ENCODE data around the gene GRIA1.

The GRIA1 gene

DNA sequence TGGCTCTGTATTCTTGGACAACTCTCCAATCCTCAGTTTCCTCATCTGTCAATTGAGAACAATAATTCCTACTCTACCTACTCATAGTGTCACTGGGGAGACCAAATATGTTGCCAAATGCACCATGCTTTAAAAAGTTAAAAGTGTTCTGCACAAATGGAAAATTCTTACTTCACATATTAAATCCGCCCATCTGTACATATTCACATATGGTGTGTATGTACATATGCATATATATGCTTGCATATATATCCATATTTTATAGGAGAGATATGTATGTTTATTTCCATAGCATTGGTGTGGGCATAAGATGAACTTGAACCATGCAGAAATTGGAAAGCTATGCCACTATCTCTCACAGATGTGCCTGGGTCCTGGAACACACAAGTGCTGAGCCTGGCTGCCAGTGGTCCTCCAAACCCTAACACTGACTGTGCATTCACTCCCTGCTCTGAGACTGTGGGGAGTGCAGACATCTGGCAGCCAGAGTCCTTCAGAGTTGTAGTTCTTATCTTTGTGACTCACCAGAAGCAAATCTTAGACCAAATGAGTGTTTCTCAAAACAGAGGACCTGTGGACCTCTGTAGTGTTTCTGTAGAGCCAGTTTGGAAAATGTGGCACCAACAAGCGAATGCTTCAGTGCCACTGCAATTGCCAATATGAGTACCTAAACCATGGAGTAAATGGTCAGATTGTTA is 168.7 kb downstream of the GRIA1 start:
- DNase-seq (ENCODE audit: low read depth): no peak

DNA sequence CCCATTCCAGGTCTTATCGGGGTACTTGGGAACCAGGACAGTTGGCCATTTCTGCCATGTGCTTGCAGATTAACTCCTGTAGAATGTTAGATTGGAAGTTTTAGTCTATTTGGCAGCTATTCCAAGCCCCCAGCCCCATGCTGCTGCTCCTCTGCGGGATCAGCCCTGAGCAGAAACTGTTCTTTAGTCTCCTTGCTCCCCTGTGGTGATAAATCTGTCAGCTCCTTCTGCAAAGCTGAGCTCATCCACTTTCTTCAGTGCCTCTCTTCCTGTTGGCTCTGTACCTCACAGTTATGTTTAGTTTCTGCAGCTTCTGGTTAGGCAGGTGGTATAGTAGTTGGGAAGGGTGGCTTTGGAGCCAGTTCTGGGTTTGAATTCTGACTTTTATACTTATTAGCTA is 170.4 kb downstream of the GRIA1 start:
- DNase-seq (ENCODE audit: low read depth): no peak

DNA sequence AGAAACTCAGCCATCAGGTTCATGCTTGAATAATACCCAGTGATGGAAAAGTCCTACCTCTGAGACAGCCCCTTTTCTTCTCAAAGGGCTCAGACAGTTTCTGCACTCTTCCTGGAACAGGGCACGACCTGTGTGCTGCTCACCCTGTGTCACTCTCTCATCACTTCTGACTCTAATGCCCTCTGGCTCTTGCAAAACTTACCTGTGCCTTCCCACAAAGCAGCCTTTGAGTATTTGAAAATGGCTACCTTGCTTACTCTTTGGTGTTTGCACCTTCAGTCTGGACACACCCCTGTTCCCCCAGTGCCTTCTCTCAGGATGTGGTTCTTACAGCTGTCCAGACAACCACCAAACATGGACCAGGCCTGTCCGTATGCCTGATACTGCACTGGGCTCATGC is 171.4 kb downstream of the GRIA1 start:
- no peak for DNase-seq (ENCODE audit: low read depth)

- no peak for DNase-seq (ENCODE audit: low read depth)
Observed at GRCh38 chr5:153670101-153670500, 179.6 kb downstream of the GRIA1 start.

DNA sequence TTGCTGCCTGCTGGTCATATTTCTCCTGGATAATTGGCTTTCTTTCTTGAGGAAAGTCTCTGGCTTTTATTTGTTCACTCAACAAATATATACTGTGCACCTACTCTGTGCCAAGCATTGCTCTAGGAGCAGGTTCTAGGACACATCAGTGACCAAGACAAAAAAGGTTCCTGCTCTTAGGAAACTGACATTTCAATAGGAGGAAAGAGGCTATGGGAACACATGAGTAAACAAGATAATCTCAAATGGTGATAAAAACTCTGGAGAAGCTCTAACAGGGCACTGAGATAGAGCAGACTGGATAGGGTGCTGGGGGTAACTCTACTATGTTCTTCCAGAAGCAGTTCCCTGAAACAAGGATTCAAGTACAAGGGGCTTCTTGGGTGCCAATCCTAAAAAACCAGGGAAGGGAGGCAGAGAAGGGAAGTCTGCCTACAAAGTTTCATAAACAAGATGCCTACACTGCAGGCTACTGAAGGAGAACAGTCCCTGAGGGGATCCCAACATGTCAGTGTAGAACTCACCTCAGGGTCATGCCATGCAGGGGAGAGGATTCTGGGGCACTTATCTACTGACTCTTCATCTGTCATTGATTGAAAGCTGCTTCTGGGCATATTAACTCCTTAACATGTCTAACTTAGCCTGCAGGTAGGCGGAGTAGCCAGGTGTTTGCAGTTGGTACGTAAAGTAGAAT is 181.3 kb downstream of the GRIA1 start:
- no peak for DNase-seq (ENCODE audit: low read depth)

GRCh38 chr5:153672347-153673090 is 182.0 kb downstream of the GRIA1 start:
- no peak for DNase-seq (ENCODE audit: low read depth)

- no peak for DNase-seq (ENCODE audit: low read depth)
Observed at GRCh38 chr5:153674356-153674755, 183.9 kb downstream of the GRIA1 start.

- DNase-seq (ENCODE audit: low read depth): no peak
Observed at GRCh38 chr5:153676406-153676805, 185.9 kb downstream of the GRIA1 start.

GRCh38 chr5:153676821-153677220 is 186.4 kb downstream of the GRIA1 start:
- DNase-seq (ENCODE audit: low read depth): no peak

GRCh38 chr5:153678617-153679329 is 188.3 kb downstream of the GRIA1 start:
- no peak for DNase-seq (ENCODE audit: low read depth)

DNA sequence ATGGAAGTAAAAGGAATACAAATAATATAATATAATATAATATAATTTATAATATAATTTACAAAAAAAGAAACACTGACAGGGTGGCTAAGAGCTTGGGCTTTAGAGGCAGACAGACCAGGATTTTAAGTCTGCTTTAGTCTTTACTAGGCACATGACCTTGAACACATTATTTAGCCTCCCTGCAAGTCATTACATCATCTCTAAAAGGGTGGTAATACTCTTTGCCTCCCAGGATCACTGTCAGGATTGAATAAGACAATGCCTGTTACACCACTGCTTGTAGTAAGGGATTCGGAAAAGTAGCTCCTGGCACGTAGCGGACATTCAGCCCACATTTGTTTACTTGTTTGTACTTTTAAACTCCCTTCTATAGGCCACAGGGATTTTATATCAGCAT is 199.8 kb downstream of the GRIA1 start:
- DNase-seq (ENCODE audit: low read depth): no peak

DNA sequence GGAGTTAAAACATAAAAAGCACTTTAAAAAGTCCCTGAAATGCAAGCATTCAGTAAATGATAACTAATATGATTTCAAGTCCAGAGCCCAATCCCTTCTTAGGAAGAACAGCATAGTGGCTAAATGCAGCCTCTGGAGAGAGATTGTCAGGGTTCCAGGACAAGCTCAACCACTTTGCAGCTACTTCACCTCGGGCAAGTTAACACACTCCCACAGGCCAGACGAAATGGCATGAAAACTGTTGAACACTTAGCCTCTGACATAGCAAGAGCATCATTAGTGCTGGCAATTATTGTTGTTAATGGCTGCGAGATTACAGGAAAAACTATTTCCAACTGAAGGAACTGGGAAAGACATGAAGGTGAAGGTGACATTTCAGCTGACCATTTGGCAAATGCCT is 205.8 kb downstream of the GRIA1 start:
- DNase-seq (ENCODE audit: low read depth): no peak

DNA sequence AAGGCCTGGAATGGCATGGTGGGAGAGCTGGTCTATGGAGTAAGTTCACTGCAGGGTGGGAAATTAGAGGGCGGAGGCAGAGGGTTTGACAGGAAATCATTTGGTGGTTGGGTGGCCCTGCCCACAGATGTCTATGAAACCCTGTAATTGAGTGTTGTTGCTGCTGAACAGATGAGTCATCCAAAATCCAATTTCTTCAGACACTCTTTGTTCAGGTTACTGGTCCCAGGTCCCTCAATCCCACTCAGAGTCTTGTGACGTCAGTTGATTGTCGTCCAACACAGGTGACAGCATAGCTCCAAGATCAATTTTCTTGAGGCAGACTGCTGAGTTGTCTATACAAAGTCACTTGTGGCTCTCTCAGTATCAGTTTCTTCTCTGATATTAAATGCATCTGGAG is 208.6 kb downstream of the GRIA1 start:
- DNase-seq (ENCODE audit: low read depth): no peak

GRCh38 chr5:153700940-153701339 is 210.5 kb downstream of the GRIA1 start:
- no peak for DNase-seq (ENCODE audit: low read depth)

DNA sequence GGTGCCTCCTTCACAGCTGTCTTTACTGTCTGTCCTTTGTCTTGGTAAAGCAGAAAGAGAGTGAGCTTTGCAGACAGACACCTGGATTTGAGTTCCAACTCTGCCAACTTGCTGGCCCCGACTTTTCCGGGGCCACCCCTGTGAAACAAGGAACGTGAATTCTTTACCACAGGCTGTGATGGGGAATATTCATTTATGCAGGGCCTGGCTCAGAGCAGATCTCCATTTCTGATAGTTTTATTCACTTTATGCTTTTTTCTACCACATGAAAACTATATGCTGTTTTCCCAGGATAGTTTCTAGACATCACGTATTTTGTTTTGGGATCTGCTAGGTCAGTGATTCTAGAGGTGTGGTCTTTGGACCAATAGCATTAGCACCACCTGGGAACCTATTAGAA is 211.8 kb downstream of the GRIA1 start:
- DNase-seq (ENCODE audit: low read depth): no peak

DNA sequence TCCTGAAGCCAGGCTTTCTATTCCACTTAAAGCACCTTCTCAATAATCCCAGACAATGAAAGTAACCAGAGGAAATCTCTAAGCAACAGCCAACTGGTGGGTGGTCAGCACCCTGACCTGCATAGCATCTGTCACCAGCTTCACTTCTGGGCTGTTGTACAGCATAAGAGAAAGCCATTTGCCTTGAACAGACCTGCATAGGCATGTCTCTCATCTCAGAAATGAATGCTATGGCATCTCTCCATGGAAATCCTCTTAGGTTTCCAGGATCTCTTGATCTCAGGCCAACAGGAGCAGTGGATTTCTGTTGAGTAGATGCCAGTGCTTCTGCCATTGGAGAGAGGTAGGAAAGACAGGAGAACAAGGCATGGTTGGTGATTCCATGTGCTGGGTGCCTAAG is 213.6 kb downstream of the GRIA1 start:
- no peak for DNase-seq (ENCODE audit: low read depth)

- no peak for DNase-seq (ENCODE audit: low read depth)
Observed at GRCh38 chr5:153707626-153708025, 217.2 kb downstream of the GRIA1 start.

DNA sequence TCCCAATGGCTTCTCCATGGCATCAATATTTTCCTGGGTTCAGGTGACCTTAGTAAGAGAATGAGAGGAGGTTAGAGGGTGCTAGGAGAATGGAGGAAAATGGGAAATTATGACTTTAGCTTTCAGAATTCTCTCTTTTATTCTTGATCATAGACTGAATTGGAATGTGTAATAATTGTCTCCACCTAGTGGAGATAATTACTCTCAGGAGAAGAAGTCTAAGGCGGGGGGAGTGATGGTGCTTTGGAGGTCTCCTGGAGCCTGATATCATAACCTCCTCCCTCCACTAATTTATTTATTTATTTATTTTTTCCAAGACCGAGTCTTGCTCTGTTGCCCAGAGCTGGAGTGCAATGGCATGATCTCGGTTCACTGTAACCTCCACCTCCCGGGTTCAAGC is 221.3 kb downstream of the GRIA1 start:
- no peak for DNase-seq (ENCODE audit: low read depth)

- no peak for DNase-seq (ENCODE audit: low read depth)
Observed at GRCh38 chr5:153712946-153713345, 222.5 kb downstream of the GRIA1 start.

DNA sequence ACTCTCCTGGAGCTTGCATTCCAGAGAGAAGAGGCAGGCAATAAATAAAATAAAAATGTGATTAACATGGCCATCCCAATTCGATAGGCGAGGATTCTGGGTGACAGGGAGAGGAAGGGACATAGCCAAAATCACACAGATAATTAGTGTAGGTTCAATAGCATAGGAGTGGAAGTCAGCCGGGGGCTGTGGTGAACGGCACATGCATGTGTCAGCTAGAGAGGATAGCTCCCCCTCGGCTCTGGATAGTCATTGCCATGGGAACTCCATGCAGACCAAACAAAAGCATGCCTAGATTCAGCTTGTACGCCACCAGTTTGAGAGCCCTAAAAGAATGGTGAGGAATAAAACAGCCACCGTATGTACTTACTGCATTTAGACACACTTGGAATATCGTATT is 223.5 kb downstream of the GRIA1 start:
- DNase-seq (ENCODE audit: low read depth): no peak

GRCh38 chr5:153714798-153715197 is 224.3 kb downstream of the GRIA1 start:
- no peak for DNase-seq (ENCODE audit: low read depth)

GRCh38 chr5:153717287-153717686 is 226.8 kb downstream of the GRIA1 start:
- DNase-seq (ENCODE audit: low read depth): no peak

GRCh38 chr5:153718713-153719112 is 228.2 kb downstream of the GRIA1 start:
- DNase-seq (ENCODE audit: low read depth): no peak
